GM12878 (cell line): ENCODE data around the gene ALOX12B. TPM values are rescaled to one million over a fixed set of nuclear protein-coding genes. Genes with fewer than 3 reads are reported as not detected.
A peak's percentile ranks its signal among the peaks of the same experiment; 100 is the strongest.

ENCODE experiments used
- ASH2L ChIP-seq: fragments of 300-600, 200-600 bp; sonication (generic); IDR thresholded peaks from 2 replicates; pipeline ENCODE4 v1.6.1; 2017; ENCODE audit warnings: low read depth, mild to moderate bottlenecking, borderline replicate concordance
- HDGF ChIP-seq: fragments of 450-650 bp; IDR thresholded peaks from 2 replicates; pipeline ENCODE4 v1.6.1; 2016; ENCODE audit warnings: antibody characterized with exemption
- KLF5 ChIP-seq: fragments of 450-650 bp; IDR thresholded peaks from 2 replicates; pipeline ENCODE4 v1.6.1; 2014; ENCODE audit warnings: mild to moderate bottlenecking; ENCODE audit not compliant: partially characterized antibody
- NBN ChIP-seq: fragments of 450-650 bp; IDR thresholded peaks from 2 replicates; pipeline ENCODE4 v1.6.1; 2016
- RAD51 ChIP-seq: fragments of 450-650 bp; IDR thresholded peaks from 2 replicates; pipeline ENCODE4 v1.6.1; 2016; ENCODE audit warnings: moderate library complexity, mild to moderate bottlenecking, inconsistent platforms
- TARDBP ChIP-seq: IDR thresholded peaks from 2 replicates; pipeline ENCODE4 v1.6.1; 2016; ENCODE audit warnings: borderline replicate concordance
- TCF3 ChIP-seq: IDR thresholded peaks from 2 replicates; pipeline ENCODE4 v1.6.1; 2012; ENCODE audit warnings: low read depth, mild to moderate bottlenecking, low read length, borderline replicate concordance; ENCODE audit not compliant: insufficient read depth
- ZNF207 ChIP-seq: fragments of 450-650 bp; IDR thresholded peaks from 2 replicates; pipeline ENCODE4 v1.6.1; 2014; ENCODE audit warnings: antibody characterized with exemption, mild to moderate bottlenecking, borderline replicate concordance
- ZNF24 ChIP-seq: fragments of 450-650 bp; IDR thresholded peaks from 2 replicates; pipeline ENCODE4 v1.6.1; 2017; ENCODE audit warnings: antibody characterized with exemption, mild to moderate bottlenecking
- polyA plus RNA-seq, 11 experiments: library from polyadenylated mRNA; depleted of rRNA in 4 of 11; unstranded in 6 of 11; stranded (reverse) in 5 of 11; fragments of >200 nt; fragmentation: Nextera tagmentation in 4 of 11; fragmentation: Illumina TruSeq in 1 of 11; extraction: Ambion mirVana in 4 of 11; extraction: Trizol in 1 of 11; gene quantifications; 1 replicate in 1 of 11; 2 replicates in 10 of 11; pipeline versions ENCODE4 v1.2.1 to v1.2.3, GENCODE V29; 2011 to 2016; ENCODE audit warnings: inconsistent platforms in 2 of 11, missing spikeins in 2 of 11, low read depth in 1 of 11
- total RNA-seq, 4 experiments: library from RNA; depleted of rRNA in 3 of 4; stranded (reverse); fragments of >200 nt in 3 of 4; fragmentation: Illumina TruSeq in 1 of 4; extraction: Trizol in 1 of 4; gene quantifications; 2 replicates each; pipeline versions ENCODE4 v1.2.1 to v1.2.3, GENCODE V29; 2013 to 2021
- TF ChIP-seq, protein P1 (sequence below): IDR thresholded peaks from 2 replicates; pipeline ENCODE4 v1.6.1; 2012; ENCODE audit warnings: improper control_type of control experiment, low read depth, low read length; ENCODE audit not compliant: insufficient replicate concordance
- TF ChIP-seq, protein P2 (sequence below): fragments of 450-650 bp; IDR thresholded peaks from 2 replicates; pipeline ENCODE4 v1.6.1; 2016; ENCODE audit warnings: mild to moderate bottlenecking, moderate library complexity, borderline replicate concordance
- TF ChIP-seq, protein P3 (sequence below): fragments of 150-350 bp; IDR thresholded peaks from 2 replicates; pipeline ENCODE4 v1.6.1; 2016; ENCODE audit warnings: low read depth, low read length

The ALOX12B gene
- total and polyA plus RNA-seq, 10 of the 15 experiments (the other 5 are each of a cell fraction or from before 2014, with no cell fraction given) = 0.17 to 0.54 TPM; not detected in 8

DNA sequence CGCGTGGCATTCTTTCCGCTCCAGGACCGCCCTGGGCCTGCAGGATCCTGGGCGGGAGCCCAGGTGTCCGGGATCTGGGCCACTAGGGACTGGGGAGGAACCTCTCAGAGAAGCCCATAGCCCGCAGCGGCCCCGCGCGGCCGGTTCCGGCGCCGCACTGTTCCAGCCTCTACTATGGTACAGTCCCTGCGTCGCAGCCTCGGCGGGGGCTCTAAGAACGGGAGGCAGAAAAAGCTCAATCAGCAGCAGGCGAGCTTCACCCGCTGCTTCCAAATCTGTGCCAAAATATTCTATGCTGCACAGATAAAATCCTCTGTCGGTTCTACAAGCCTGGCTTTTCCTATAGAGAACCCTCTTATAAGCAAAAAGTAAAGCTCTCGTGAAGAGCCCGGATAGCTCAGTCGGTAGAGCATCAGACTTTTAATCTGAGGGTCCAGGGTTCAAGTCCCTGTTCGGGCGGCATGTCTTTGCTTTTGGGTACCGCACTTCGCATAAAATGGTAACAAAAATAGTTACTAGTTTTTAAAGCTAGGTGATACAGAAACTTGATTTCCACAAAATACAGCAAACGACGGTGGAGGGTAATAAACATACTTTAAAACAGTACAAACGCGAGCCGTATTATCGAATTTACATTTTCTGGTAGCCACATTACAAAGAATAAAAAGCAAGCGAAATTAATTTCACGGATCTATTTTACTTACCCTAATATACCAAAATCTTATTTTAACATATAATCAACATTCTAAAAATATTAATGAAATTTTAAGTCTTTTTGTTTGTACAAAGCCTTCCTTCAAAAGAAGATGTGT is 31.5 kb upstream of the ALOX12B start (continued):
- peak; percentile 70; the same call in 1 of the 2 replicates for TF ChIP-seq NBN
- TF ChIP-seq, protein P1, sequence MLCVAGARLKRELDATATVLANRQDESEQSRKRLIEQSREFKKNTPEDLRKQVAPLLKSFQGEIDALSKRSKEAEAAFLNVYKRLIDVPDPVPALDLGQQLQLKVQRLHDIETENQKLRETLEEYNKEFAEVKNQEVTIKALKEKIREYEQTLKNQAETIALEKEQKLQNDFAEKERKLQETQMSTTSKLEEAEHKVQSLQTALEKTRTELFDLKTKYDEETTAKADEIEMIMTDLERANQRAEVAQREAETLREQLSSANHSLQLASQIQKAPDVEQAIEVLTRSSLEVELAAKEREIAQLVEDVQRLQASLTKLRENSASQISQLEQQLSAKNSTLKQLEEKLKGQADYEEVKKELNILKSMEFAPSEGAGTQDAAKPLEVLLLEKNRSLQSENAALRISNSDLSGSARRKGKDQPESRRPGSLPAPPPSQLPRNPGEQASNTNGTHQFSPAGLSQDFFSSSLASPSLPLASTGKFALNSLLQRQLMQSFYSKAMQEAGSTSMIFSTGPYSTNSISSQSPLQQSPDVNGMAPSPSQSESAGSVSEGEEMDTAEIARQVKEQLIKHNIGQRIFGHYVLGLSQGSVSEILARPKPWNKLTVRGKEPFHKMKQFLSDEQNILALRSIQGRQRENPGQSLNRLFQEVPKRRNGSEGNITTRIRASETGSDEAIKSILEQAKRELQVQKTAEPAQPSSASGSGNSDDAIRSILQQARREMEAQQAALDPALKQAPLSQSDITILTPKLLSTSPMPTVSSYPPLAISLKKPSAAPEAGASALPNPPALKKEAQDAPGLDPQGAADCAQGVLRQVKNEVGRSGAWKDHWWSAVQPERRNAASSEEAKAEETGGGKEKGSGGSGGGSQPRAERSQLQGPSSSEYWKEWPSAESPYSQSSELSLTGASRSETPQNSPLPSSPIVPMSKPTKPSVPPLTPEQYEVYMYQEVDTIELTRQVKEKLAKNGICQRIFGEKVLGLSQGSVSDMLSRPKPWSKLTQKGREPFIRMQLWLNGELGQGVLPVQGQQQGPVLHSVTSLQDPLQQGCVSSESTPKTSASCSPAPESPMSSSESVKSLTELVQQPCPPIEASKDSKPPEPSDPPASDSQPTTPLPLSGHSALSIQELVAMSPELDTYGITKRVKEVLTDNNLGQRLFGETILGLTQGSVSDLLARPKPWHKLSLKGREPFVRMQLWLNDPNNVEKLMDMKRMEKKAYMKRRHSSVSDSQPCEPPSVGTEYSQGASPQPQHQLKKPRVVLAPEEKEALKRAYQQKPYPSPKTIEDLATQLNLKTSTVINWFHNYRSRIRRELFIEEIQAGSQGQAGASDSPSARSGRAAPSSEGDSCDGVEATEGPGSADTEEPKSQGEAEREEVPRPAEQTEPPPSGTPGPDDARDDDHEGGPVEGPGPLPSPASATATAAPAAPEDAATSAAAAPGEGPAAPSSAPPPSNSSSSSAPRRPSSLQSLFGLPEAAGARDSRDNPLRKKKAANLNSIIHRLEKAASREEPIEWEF = no peak
- peak; percentile 42 for TF ChIP-seq RAD51
- TF ChIP-seq ZNF24 = peak; percentile 100
- TF ChIP-seq ZNF207 = peak; percentile 90; the same call in 1 of the 2 replicates
- TF ChIP-seq KLF5 = peak; percentile 90
- peak; percentile 45; the same call in 1 of the 2 replicates for TF ChIP-seq ASH2L
- TF ChIP-seq, protein P2, sequence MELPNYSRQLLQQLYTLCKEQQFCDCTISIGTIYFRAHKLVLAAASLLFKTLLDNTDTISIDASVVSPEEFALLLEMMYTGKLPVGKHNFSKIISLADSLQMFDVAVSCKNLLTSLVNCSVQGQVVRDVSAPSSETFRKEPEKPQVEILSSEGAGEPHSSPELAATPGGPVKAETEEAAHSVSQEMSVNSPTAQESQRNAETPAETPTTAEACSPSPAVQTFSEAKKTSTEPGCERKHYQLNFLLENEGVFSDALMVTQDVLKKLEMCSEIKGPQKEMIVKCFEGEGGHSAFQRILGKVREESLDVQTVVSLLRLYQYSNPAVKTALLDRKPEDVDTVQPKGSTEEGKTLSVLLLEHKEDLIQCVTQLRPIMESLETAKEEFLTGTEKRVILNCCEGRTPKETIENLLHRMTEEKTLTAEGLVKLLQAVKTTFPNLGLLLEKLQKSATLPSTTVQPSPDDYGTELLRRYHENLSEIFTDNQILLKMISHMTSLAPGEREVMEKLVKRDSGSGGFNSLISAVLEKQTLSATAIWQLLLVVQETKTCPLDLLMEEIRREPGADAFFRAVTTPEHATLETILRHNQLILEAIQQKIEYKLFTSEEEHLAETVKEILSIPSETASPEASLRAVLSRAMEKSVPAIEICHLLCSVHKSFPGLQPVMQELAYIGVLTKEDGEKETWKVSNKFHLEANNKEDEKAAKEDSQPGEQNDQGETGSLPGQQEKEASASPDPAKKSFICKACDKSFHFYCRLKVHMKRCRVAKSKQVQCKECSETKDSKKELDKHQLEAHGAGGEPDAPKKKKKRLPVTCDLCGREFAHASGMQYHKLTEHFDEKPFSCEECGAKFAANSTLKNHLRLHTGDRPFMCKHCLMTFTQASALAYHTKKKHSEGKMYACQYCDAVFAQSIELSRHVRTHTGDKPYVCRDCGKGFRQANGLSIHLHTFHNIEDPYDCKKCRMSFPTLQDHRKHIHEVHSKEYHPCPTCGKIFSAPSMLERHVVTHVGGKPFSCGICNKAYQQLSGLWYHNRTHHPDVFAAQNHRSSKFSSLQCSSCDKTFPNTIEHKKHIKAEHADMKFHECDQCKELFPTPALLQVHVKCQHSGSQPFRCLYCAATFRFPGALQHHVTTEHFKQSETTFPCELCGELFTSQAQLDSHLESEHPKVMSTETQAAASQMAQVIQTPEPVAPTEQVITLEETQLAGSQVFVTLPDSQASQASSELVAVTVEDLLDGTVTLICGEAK = peak; percentile 85
- TF ChIP-seq HDGF = no peak
- TF ChIP-seq TCF3 = 0 out of 2 replicates have a peak, but pooled peaks have one; percentile 11
- TF ChIP-seq, protein P3, sequence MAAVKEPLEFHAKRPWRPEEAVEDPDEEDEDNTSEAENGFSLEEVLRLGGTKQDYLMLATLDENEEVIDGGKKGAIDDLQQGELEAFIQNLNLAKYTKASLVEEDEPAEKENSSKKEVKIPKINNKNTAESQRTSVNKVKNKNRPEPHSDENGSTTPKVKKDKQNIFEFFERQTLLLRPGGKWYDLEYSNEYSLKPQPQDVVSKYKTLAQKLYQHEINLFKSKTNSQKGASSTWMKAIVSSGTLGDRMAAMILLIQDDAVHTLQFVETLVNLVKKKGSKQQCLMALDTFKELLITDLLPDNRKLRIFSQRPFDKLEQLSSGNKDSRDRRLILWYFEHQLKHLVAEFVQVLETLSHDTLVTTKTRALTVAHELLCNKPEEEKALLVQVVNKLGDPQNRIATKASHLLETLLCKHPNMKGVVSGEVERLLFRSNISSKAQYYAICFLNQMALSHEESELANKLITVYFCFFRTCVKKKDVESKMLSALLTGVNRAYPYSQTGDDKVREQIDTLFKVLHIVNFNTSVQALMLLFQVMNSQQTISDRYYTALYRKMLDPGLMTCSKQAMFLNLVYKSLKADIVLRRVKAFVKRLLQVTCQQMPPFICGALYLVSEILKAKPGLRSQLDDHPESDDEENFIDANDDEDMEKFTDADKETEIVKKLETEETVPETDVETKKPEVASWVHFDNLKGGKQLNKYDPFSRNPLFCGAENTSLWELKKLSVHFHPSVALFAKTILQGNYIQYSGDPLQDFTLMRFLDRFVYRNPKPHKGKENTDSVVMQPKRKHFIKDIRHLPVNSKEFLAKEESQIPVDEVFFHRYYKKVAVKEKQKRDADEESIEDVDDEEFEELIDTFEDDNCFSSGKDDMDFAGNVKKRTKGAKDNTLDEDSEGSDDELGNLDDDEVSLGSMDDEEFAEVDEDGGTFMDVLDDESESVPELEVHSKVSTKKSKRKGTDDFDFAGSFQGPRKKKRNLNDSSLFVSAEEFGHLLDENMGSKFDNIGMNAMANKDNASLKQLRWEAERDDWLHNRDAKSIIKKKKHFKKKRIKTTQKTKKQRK = 0 out of 2 replicates have a peak, but pooled peaks have one; percentile 28
- peak; percentile 93 for TF ChIP-seq TARDBP
- TF ChIP-seq, all 136 proteins: peak for 37
